T-helper 1 cell (primary cell): ENCODE data around the gene TGFBRAP1.

Experiments
- DNase-seq, 5 donors: peaks; one replicate each; pipeline ENCODE4 v3.0.0-alpha.2; 2012 to 2020

TGFBRAP1 gene

GRCh38 chr2:105315314-105315713 is 14.2 kb downstream of the TGFBRAP1 start:
- DNase-seq, result peak in 1 of 5 donors; percentile 6

DNA sequence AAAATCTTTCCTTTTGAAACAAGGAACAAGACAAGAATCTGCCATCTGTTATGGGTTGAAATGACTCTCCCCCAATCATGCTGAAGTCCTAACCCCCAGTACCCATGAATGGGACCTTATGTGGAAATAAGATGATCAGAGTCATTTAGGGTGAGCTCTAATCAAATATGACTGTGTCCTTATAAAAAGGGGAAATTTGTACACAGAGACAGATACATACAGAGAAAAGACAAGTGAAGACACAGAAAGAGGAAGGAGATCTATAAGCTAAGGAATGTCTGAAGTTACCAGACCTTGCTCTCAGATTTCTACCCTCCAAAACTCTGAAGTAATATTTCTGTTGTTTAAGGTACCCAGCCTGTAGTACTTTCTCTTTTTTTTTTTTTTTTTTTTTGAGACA is 15.7 kb downstream of the TGFBRAP1 start:
- no peak for DNase-seq

DNA sequence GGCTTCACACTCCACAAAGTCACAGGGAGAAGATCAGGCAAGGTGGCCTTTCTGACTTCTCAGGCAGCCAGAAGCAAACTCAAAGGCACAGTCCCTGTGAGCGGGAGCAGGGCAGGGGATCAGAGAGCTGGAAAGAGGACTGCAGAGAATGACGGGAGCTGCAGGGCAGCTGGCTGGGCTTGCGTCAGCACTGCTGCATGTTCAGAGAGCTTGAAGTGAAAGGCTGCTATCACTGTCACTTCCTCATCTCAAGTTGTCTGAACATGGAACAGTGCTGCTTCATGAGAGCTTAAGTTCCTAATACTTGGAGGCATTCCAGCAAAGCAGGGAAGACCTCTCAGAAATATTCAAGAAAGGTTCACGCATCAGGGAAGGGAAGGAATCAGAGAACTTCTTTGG is 20.4 kb downstream of the TGFBRAP1 start:
- DNase-seq, result no peak

GRCh38 chr2:105308382-105309146 is 21.0 kb downstream of the TGFBRAP1 start:
- no peak for DNase-seq

- DNase-seq, result no peak
Observed at GRCh38 chr2:105307962-105308361, 21.6 kb downstream of the TGFBRAP1 start.

DNA sequence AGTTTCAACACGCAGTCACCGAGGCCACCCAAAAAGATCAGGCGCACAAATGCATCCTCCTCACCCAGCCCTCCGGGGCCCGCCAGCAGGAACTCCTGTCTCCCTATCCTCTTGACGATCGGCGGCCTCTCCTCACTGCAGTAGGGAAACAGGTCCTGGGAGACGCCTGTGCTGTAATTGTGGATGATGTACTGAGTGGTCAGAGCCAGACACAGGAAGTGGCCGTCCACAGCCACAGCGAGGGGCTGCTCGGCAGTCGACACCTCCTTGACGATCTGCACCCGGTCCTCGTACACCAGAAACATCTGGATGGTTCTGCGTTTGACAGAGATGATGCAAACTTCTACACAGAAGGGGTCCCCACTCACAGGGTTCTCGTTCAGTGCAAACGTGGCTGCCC is 22.0 kb downstream of the TGFBRAP1 start:
- no peak for DNase-seq

GRCh38 chr2:105307146-105307545 is 22.4 kb downstream of the TGFBRAP1 start:
- DNase-seq, result no peak

- peak in 1 of 5 donors; percentile 10 for DNase-seq
Observed at GRCh38 chr2:105301646-105302045, 27.9 kb downstream of the TGFBRAP1 start.

DNA sequence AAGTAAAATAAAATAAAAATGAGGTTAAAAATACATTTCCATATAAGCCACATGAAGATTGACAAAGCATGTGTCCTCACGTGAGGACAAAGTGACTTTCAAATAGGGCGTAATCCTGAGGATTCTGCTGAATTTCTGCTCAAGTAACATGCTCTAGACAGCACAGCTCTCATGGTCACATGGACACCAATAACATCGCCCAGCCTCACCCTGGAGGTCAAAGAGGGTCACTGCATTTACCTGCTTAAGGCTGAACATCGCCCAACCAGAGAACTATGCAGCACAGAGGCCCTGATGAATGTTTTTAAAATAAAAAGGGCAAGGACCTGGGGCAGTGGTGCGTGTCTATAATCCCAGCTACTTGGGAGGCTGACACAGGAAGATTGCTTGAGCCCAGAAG is 30.2 kb downstream of the TGFBRAP1 start:
- DNase-seq, result no peak

DNA sequence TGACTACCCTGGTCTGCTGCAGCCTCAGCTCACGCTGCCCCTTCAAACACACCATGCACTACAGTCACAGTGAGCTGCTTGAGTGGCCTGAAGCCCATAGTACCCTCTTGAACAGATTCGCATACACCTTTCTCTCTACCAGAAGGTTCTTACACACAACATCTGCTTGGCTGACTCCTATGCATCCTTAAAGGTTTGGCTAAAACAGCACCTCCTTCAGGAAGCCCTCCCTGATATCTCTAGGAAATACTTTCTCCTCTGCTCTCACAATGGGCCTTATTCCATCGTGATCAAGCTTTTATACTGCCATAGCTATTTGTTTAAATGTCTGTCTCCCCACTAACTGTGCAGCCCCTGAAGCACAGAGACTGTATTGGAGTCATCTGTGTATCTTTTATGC is 31.5 kb downstream of the TGFBRAP1 start:
- DNase-seq, result no peak

- DNase-seq, result no peak
Observed at GRCh38 chr2:105297216-105297615, 32.3 kb downstream of the TGFBRAP1 start.

- no peak for DNase-seq
Observed at GRCh38 chr2:105296017-105296611, 33.4 kb downstream of the TGFBRAP1 start.

- peak in 1 of 5 donors; percentile 18 for DNase-seq
Observed at GRCh38 chr2:105294844-105295481, 34.6 kb downstream of the TGFBRAP1 start.

DNA sequence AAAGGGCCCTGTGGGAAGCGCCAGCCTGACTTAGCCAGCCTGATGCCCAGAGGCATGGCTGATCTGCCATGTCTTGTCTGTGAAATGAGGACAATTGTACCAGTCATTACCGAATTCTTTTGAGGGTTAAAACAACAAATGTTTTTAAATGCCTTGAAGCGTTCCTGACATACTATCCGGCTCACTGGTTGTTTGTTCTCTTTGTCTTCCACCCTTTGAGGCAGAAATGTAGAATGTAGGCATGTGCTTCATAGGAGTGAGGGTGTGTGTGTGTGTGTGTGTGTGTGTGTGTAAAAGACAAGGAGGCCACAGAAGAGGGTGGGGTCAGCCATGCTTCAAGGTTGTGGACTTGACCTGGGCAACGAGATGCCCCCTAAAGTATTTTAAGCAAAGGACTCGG is 35.5 kb downstream of the TGFBRAP1 start:
- no peak for DNase-seq

GRCh38 chr2:105291981-105292380 is 37.6 kb downstream of the TGFBRAP1 start:
- no peak for DNase-seq

DNA sequence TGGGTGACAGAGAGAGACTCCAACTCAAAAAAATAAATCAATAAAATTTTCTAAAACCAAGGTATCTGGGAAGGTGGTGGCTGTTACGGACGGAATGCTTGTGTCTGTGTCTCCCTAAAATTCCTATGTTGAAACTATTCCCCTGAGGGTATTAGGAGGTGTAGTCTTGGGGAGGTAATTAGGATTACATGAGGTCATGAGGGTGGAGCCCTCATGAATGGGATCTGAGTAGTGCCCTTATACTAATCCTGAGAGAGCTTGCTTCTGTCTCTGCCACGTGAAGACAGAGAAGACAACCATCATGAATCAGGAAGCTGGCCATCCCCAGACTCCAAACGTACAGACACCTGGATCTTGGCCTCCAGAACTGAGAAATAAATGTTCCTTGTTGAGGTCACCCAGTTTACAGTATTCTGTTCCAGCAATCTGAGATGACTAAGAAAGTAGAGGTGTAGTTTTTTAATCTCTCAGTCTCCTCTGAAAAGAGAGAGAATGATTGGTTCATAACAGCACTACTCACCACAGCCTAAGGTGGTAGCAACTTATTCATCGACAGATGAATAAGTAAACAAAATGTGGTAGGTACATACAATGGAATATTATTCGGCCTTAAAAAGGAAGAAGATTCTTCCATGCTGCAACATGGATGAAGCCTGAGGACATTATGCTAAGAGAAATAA is 38.4 kb downstream of the TGFBRAP1 start:
- no peak for DNase-seq

DNA sequence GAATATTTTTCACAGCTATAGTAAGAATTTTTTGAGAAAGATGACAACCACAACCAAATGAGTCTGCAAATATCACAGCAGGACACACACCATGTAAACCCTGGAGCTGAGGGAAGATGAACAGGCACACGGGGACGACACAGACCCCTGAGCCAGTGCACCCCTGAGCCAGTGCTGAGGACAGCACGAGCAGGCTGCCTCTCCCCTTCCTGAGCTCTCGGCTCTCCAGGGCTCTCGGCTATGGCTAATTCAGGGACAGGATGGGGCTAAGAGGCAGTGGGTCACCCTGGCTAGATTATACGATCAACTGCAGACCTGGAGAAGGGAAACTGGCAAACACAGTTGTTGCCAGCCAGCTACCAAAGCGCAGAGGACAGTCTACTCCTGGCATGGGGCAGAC is 41.4 kb downstream of the TGFBRAP1 start:
- no peak for DNase-seq

DNA sequence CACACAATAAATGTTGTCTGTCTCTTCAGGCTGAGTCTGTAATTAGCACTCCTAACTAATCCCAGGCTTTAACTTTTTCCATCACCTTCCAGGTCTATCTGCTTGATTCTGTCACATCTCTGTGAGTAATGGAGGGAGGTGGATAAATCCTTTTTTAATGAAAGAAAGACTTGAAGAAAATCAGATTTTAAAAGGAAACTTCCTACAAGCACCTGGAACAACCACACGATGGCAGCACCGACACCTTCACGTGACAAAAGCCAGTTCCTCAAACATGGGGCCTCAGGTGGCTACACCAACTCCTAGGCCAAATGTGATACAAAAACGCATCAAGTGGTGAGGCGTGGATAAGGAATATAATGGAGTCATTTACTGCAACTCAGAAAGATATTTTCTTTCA is 41.8 kb downstream of the TGFBRAP1 start:
- peak in 2 of 5 donors; percentile 8 to 32 for DNase-seq

DNA sequence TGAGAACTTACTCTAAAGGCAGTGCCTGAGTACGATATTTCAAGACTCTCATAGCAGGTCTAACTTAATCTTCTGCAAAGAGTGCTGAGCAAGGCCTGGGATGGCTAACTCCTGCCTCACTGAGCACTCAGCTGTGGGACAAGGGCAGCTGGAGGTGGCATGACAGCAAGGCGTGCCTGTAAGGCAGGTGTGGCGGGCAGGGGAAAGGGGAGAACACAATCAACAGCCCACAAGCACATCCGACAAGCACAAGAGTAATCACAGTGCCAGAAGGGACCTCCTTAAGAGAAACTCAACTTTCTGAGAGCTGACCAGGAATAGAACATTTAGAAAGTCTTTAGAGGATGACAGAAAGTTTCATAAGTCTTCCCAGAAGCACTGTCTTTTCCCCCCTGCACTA is 46.0 kb downstream of the TGFBRAP1 start:
- no peak for DNase-seq

DNA sequence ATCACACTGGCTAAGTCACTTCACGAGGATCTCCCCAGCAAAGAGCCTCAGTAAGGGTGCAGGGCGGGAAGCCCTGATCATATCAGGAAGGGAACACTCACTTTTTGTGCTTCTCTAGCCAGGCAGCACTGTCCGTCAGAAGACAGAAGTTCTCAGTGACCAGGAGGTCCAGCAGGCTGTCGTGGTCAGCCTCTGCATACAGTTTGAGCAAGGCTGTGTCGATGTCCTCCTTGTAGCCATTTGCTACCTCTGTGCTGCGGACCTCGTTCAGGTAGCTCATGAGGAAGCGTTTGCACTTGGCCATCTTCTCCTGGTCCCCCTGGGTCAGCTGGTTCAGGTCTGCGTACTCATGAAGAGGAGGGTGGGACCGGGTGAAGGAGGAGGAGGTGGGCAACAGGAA is 49.3 kb downstream of the TGFBRAP1 start:
- DNase-seq, result no peak

DNA sequence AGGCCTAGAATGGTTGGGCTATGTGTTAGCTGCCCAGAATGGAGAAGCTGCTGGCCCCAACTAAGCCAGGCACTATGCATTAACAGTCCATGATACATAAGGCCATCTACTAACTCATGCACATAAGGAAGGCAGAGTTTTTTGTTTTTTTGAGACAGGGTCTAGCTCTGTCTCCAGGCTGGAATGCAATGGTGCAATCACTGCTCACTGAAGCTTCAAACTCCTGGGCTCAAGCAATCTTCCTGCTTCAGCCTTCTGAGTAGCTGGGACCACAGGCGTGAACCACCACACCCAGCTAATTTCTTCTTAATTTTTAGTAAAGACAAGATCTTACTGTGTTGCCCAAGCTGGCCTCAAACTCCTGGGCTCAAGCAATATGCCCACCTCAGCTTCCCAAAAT is 50.4 kb downstream of the TGFBRAP1 start:
- DNase-seq, result no peak

DNA sequence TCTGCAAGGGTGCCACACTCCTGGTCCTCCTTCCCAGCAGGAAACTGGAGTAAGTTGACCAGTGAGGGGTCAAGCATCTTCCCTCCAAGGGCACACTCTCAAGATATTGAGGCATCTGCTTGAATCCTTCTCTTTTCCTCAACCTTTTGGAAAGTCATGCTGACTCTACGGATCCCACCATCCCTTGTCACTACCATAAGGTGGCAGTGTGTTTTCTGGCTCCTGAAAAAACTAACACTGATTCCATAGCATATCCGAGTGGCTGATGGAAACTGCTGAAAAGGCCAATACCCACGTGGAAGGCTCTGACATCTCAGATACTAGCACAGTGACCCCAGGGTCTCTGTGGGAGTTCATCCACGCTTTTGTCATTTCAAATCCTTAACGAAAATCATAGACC is 50.9 kb downstream of the TGFBRAP1 start:
- no peak for DNase-seq

GRCh38 chr2:105274046-105274445 is 55.5 kb downstream of the TGFBRAP1 start:
- DNase-seq, result no peak

DNA sequence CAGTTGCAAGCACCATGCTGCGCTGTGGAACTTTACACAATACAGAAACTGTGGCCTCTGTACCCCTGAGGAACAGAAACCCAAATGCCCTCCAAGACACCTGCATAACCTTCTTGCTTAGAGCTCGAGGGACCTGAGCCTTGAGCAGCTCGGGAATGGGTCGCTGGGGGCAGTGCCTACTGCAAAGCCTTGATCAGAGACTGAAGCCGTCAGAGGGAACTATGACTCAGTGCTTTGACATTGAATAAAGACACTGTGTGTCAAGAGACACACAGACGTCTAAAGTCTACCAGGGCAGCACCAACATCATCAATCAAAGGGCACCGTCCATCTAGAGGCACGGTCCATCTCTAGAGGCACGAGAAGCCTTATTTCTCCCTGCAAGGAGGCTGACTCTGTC is 57.4 kb downstream of the TGFBRAP1 start:
- DNase-seq, result no peak
